HG02763 (cell line): Measurements from ENCODE around the gene APBB2.

Source experiments
- ATAC-seq: cut with Tn5 transposase; IDR thresholded peaks from one replicate; pipeline ENCODE4 v1.9.1; 2021; ENCODE audit warnings: mild to moderate bottlenecking, moderate library complexity; ENCODE audit not compliant: unreplicated experiment

Gene APBB2

GRCh38 chr4:41216294-41217019 is 2.1 kb upstream of the APBB2 start:
- ATAC-seq = peak; percentile 50

- no peak for ATAC-seq
Observed at GRCh38 chr4:41215969-41216293, 1.6 kb upstream of the APBB2 start.

- ATAC-seq = no peak
Observed at GRCh38 chr4:41215155-41215554, 813 bp upstream of the APBB2 start.

- no peak for ATAC-seq
Observed at GRCh38 chr4:41214825-41215146, 444 bp upstream of the APBB2 start.

GRCh38 chr4:41213625-41214135 is 662 bp downstream of the APBB2 start:
- peak; percentile 7 for ATAC-seq

- no peak for ATAC-seq
Observed at GRCh38 chr4:41212616-41213203, 1.6 kb downstream of the APBB2 start.

- ATAC-seq = no peak
Observed at GRCh38 chr4:41211951-41212615, 2.3 kb downstream of the APBB2 start.

- no peak for ATAC-seq
Observed at GRCh38 chr4:41209901-41210300, 4.4 kb downstream of the APBB2 start.

- no peak for ATAC-seq
Observed at GRCh38 chr4:41209187-41209586, 5.2 kb downstream of the APBB2 start.

- ATAC-seq = no peak
Observed at GRCh38 chr4:41207291-41207831, 7.0 kb downstream of the APBB2 start.

- no peak for ATAC-seq
Observed at GRCh38 chr4:41205854-41206460, 8.4 kb downstream of the APBB2 start.

- ATAC-seq = no peak
Observed at GRCh38 chr4:41205130-41205529, 9.2 kb downstream of the APBB2 start.

- no peak for ATAC-seq
Observed at GRCh38 chr4:41204400-41204978, 9.9 kb downstream of the APBB2 start.

GRCh38 chr4:41203841-41204240 is 10.5 kb downstream of the APBB2 start:
- no peak for ATAC-seq

- no peak for ATAC-seq
Observed at GRCh38 chr4:41202820-41203568, 11.3 kb downstream of the APBB2 start.

- no peak for ATAC-seq
Observed at GRCh38 chr4:41202356-41202755, 12.0 kb downstream of the APBB2 start.

- no peak for ATAC-seq
Observed at GRCh38 chr4:41200486-41201017, 13.8 kb downstream of the APBB2 start.

- no peak for ATAC-seq
Observed at GRCh38 chr4:41199788-41200187, 14.6 kb downstream of the APBB2 start.

GRCh38 chr4:41197996-41198395 is 16.3 kb downstream of the APBB2 start:
- no peak for ATAC-seq

- no peak for ATAC-seq
Observed at GRCh38 chr4:41197495-41197894, 16.8 kb downstream of the APBB2 start.
